GM18868 (cell line): ENCODE data around the gene FSD2.
"Not testable (repeated sequence)": the region's sequence is repeated elsewhere in the genome, so short reads cannot be mapped to it uniquely, and the experiment has no call there.

ENCODE experiments used
- ATAC-seq: cut with Tn5 transposase; IDR thresholded peaks from one replicate; pipeline ENCODE4 v1.9.1; 2021; ENCODE audit warnings: mild to moderate bottlenecking, moderate library complexity; ENCODE audit not compliant: unreplicated experiment

FSD2 gene

DNA sequence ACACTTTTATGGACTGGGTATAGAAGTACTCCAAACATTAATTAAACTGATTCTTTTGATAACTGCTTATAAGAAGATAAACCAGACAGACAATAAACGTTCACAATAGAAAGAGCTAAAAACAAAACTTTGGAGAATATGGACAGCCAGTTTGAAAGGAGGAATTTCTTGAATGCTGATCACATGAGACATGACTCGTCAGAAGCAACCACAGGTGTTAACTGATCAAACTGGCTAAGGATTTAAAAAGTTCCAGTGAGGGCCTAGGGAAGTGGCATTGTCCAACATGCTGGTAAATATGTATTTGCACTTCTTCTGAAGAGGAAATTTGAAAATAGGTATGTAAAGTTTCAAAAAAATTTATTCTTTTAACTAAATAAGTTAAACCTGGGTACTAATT is 66.8 kb downstream of the FSD2 start:
- no peak for ATAC-seq

DNA sequence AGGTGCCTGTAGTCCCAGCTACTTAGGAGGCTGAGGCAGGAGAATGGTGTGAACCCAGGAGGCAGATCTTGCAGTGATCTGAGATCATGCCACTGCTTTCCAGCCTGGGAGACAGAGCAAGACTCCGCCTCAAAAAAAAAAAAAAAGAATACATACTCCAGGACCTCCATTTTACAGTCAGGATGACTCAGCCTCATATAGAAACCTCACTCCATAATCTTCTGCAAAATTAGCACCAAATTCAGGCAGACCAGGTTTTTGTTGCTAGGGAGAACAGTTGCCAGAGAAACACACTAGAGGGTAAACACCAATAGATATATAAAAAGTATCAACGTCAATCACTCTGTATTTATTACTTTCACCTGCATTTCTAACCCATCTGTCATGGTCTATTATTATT is 67.9 kb downstream of the FSD2 start:
- ATAC-seq = no peak

DNA sequence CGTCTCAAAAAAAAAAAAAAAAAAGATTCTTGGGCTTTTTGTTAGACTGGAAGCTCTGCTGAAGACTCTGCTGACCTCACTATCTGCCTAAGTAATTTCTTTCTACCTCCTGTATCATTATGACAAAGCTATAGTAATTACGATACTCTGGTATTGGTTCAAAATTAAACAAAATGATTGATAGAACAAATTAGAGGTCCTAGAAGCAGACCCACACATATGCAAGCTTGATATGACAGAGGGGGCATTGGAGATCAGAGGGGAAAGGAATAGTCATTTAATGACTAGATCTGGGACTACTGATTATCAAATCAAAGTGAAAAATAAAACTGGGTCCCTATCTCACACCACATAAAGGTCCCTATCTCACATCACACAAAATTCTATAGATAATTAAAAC is 74.3 kb downstream of the FSD2 start:
- no peak for ATAC-seq

DNA sequence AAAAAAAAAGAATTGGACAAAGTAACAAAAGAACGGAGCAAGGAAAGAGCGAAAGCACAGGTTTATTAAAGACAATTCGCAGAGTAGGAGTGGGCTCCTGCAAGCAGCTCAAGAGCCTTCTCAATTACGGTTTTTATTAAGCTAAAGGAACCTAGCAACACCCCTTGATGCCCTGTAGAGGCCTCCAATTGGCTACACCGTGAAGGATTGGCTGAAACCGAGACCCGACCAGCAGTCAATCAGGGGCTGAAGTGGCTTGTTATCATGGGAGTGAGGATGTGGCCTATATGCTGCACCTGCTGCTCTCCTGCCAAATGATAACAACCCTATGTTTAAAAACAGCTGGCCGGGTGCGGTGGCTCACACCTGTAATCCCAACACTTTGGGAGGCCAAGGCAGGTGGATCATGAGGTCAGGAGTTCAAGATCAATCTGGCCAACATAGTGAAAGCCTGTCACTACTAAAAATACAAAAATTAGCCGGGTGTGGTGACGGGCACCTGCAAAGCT is 75.8 kb downstream of the FSD2 start:
- no peak for ATAC-seq

DNA sequence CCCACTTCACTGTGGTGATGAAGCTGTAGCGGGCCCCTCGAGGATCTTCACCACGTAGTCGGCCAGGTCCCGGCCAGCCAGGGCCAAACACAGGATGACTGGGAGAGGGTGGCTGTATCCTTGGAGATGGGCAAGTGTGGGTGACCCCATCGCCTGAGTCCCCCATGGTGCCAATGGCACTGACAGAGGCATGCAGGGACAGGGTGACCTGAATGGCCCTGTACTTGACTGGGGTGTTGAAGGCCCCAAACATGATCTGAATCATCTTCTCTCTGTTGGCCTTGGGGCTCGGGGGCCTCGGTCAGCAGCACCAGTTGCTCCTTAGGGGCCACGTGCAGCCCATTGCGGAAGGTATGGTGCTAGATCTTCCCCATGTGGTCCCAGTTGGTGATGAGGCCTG is 79.1 kb downstream of the FSD2 start:
- ATAC-seq = no peak

DNA sequence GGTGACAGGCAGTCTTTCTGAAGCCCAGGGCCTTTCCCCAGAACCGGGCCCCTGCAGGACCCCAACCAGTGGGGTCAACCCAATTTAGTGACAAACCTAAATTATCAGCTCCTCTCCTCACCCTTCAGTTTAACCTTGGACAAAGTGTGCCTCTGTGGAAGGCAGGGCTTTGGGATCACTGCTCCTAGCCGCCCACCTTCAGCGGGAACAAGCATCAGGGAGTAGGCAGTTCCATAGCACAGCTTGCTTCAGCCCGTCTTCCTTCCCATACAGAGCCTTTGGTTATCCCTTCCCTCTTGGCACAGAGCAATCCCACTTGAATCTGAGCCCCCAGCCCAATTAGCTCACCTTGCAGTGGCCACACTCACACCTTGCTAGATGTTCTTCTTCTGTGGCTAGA is 90.9 kb downstream of the FSD2 start:
- ATAC-seq = no peak

DNA sequence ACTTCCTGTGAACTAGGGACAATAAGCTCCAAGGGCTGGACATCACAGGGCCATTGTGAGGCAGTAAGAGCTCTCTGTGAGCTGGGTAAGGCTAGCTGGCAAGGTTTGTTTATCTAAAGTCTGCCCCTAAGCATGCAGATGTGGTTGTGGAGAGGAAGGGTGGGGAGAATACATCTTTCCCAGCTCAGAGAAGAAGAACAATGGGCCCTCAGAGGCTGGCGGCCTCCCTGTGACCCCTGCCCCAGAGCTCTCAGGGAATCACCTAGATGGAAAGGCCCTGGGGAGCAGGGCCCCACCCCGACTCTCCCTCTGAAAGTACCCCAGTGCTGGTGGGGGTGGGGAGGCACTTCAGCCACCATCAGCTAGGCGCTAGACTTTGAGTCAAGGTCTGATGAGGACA is 91.9 kb downstream of the FSD2 start:
- no peak for ATAC-seq

DNA sequence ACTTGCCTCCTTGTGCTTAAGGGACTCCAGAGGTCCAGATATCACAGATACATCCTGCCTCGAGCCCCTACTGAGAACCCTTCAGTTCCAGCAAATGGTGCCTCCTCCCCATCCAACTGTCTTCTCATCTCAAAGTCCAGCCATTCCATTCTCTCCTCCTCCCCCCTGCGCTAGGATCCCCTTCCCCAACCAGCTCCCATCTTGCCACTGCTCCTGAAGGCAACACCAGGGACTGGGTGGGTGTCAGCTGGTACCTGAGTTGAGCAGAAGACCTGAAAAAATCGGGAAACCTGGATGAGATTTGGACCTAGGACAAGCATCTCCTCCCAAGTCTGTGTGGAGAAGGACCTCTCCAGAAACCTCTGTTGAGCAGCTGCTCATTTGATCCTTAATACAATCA is 93.8 kb downstream of the FSD2 start:
- no peak for ATAC-seq

DNA sequence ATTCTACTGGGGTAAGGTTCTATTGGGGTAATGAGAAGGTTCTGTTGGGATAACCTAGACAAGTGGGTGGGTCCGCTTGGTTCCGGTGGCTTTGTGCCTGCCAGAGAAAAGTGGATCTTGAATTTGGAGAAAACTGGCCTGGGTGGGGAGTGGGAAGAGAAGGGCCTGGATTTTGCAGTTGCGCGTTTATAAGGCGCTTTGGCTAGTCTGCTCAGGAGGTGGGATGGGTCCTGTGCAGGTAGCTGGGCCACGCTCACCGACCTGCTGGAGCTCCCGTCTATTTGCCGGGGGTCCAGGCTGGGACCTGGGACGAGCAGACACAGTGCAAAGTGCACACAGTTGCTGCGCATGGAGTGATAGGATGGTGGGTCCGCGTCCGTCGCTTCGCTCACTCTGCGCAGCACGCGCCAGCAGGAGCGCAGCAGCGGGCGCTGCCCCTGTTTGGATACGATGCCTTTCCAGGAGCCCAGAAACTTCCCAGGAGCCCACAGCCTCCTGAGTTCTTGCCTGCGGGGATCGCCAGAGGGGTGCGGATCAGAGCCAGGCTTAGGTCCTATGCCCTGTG is 94.9 kb downstream of the FSD2 start:
- ATAC-seq = no peak

DNA sequence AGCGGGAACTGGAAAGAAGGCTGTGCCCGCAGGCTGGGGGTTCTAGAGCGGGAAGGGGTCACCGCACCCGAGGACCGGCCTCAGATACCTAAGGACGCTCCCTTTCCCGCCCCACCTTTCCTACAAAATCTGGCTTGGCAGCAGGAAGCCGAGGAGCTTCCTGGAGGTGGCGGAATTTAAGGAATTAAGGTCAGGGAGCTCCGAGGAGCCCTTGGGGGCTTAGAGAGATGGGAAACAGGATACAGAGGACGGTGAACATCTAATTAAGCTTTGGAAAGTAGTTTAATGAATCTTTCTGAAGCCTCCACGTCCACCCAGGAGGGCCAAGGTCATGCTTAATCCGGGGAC is 95.7 kb downstream of the FSD2 start:
- ATAC-seq = no peak

DNA sequence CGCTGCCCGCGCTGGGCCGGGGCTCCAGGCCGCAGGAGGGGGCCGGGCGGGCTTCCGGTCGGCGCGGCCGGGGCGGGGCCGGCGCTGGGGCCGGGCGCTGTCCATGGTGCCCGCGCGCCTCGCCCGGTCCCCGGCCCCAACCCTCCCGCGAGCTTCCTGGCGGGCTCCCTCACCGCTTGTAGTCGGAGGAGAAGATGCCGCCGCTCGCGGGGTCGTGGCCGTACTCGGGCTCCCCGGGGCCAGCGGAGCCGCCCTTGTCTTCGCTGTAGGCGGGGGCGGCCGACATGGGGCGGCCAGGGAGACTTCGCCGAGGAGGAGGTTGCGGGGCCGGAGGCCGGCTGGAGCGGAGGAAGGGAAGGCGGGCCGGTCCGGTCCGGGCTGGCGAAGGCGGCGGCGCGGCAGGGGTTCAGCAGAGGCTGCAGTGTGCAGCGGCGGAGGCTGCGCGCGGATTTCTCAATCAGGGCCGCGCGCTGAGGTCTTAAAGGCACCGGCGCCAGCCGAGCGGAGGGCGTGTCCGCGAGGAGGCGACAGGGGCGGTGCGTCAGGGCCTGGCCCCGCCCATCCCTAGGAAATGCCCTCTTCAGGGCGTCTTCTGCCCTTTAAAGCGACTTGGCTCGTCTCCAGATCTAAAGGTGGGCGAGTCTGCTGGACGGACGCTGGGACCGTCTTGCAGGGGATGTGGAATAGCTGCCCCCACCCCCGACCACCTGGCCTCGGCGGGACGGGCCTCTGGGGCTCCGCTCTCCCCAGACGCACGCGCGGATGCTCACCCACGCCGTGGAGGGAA is 96.3 kb downstream of the FSD2 start, which contains the start of gene AP3B2:
TSS of gene AP3B2 (minus strand) at position 455 of the 787 bp plus-strand sequence. CDS start at position 286, 169 bp downstream.
- ATAC-seq = peak; percentile 83

DNA sequence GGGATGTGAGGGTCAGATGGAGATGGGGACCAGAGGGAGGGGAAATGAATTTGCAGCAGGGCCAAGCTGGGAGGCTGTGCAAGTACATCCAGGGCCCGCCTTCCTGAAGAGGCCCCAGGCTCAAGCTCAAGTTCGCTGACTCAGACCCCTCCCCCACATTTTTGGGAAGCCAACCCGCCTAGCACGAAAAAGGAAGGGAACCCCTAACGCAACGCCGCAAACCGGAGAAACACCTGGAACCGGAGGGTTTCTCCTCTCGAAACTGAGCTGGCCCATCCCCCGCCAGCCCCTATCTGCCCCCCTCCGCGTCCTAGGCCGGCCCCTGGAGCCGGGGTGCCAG is 96.8 kb downstream of the FSD2 start:
- ATAC-seq = no peak

DNA sequence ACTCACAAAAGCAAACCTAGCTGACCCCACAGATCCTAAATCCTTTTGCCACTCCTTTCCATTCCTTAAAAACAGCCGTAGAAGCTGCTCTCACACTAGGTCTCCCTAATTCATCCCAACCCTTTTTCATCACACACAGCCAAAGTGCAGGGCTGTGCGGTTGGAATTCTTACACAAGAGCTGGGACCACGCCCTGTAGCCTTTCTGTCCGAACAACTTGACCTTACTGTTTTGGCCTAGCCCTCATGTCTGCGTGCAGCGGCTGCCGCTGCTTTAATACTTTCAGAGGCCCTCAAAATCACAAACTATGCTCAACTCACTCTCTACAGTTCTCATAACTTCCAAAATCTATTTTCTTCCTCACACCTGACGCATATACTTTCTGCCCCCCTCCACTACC is 100.0 kb downstream of the FSD2 start:
- not testable (repeated sequence) for ATAC-seq
